ENCODE results near the gene FGF6.

DNA sequence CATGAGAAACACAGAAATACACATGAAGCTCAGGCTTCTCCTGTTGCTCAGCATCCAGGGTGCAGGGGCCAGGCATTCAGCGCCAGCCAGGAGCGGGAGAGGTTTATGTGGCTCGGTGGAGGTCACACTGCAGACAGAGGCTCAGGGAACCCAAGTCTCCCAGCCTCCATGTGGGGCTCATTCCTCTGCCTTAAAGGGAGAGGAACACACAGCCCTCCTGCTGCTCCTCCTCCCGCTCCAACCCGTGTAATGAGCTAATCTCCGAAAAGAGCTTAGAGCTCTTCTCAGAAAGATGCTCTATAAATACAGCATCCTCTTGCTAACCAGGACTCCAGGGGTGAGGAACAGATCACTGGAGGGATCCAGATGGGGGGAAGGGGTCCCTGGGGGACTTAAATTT, 28.2 kb downstream of the FGF6 start:
- TF ChIP-seq, protein P1, sequence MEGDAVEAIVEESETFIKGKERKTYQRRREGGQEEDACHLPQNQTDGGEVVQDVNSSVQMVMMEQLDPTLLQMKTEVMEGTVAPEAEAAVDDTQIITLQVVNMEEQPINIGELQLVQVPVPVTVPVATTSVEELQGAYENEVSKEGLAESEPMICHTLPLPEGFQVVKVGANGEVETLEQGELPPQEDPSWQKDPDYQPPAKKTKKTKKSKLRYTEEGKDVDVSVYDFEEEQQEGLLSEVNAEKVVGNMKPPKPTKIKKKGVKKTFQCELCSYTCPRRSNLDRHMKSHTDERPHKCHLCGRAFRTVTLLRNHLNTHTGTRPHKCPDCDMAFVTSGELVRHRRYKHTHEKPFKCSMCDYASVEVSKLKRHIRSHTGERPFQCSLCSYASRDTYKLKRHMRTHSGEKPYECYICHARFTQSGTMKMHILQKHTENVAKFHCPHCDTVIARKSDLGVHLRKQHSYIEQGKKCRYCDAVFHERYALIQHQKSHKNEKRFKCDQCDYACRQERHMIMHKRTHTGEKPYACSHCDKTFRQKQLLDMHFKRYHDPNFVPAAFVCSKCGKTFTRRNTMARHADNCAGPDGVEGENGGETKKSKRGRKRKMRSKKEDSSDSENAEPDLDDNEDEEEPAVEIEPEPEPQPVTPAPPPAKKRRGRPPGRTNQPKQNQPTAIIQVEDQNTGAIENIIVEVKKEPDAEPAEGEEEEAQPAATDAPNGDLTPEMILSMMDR (conservative IDR thresholded peaks at IDR 0.05; ENCODE audit: low read length): no peak
- TF ChIP-seq EZH2phosphoT487 (IDR thresholded peaks at IDR 0.05; ENCODE audit: borderline replicate concordance, low read depth, low read length): no peak

Data from OCI-LY7 (cell line).